H9 (cell line): ENCODE results near the gene CEP131. TPM values are rescaled to one million over a fixed set of nuclear protein-coding genes. Genes with fewer than 3 reads are reported as not detected.

ENCODE experiments used
- DNase-seq: peaks from one replicate; pipeline ENCODE4 v3.0.0-alpha.2; 2017
- H2AFZ ChIP-seq: one replicate; pipeline ENCODE4 v1.6.1; 2013; ENCODE audit warnings: mild to moderate bottlenecking, low read length, control low read depth, moderate library complexity
- H2AK5ac ChIP-seq: 2 replicates; pipeline ENCODE4 v1.6.1; 2013; ENCODE audit warnings: low read length, control low read depth, mixed read lengths; ENCODE audit not compliant: insufficient read length
- H2BK120ac ChIP-seq: one replicate; pipeline ENCODE4 v1.6.1; 2013; ENCODE audit warnings: low read depth, mild to moderate bottlenecking, low read length, control low read depth, inconsistent platforms; ENCODE audit not compliant: poor library complexity, severe bottlenecking
- H2BK12ac ChIP-seq: 2 replicates; pipeline ENCODE4 v1.6.1; 2013; ENCODE audit warnings: low read length, control low read depth, mixed read lengths, low read depth; ENCODE audit not compliant: insufficient read length
- H2BK15ac ChIP-seq: 2 replicates; pipeline ENCODE4 v1.6.1; 2013; ENCODE audit warnings: low read depth, low read length, control low read depth
- H2BK20ac ChIP-seq: one replicate; pipeline ENCODE4 v1.6.1; 2013; ENCODE audit warnings: low read depth, mild to moderate bottlenecking, low read length, control low read depth, inconsistent platforms; ENCODE audit not compliant: poor library complexity, severe bottlenecking
- H2BK5ac ChIP-seq: 2 replicates; pipeline ENCODE4 v1.6.1; 2013; ENCODE audit warnings: low read length, control low read depth, mixed read lengths; ENCODE audit not compliant: insufficient read length
- H3K14ac ChIP-seq: 2 replicates; pipeline ENCODE4 v1.6.1; 2013; ENCODE audit warnings: low read length, control low read depth; ENCODE audit not compliant: insufficient read depth
- H3K18ac ChIP-seq: 2 replicates; pipeline ENCODE4 v1.6.1; 2013; ENCODE audit warnings: low read depth, mild to moderate bottlenecking, mixed read lengths, low read length, control low read depth; ENCODE audit not compliant: insufficient read length
- H3K23ac ChIP-seq: 2 replicates; pipeline ENCODE4 v1.6.1; 2013; ENCODE audit warnings: low read length, control low read depth, mixed read lengths, low read depth; ENCODE audit not compliant: insufficient read length
- H3K23me2 ChIP-seq: 2 replicates; pipeline ENCODE4 v1.6.1; 2013; ENCODE audit warnings: low read depth, mild to moderate bottlenecking, mixed read lengths, low read length, control low read depth; ENCODE audit not compliant: insufficient read length, poor library complexity, severe bottlenecking
- H3K27ac ChIP-seq: 2 replicates; pipeline ENCODE4 v1.5.1; 2013; ENCODE audit warnings: low read length, control low read depth, mixed read lengths, low read depth; ENCODE audit not compliant: insufficient read length
- H3K27me3 ChIP-seq: 2 replicates; pipeline ENCODE4 v1.6.1; 2013; ENCODE audit warnings: low read length, control low read depth, inconsistent platforms; ENCODE audit not compliant: insufficient read depth
- H3K4ac ChIP-seq: 2 replicates; pipeline ENCODE4 v1.6.1; 2013; ENCODE audit warnings: low read depth, mild to moderate bottlenecking, control low read depth, inconsistent platforms, low read length, moderate library complexity
- H3K4me1 ChIP-seq: 2 replicates; pipeline ENCODE4 v1.6.1; 2013; ENCODE audit warnings: low read length, control low read depth, inconsistent platforms; ENCODE audit not compliant: insufficient read depth
- H3K4me2 ChIP-seq: 2 replicates; pipeline ENCODE4 v1.6.1; 2013; ENCODE audit warnings: low read length, control low read depth, mixed read lengths; ENCODE audit not compliant: insufficient read length, insufficient read depth
- H3K56ac ChIP-seq: 2 replicates; pipeline ENCODE4 v1.6.1; 2013; ENCODE audit warnings: low read depth, mild to moderate bottlenecking, mixed read lengths, low read length, control low read depth; ENCODE audit not compliant: insufficient read length
- H3K79me1 ChIP-seq: 2 replicates; pipeline ENCODE4 v1.6.1; 2013; ENCODE audit warnings: low read depth, mild to moderate bottlenecking, moderate library complexity, low read length, control low read depth, inconsistent platforms; ENCODE audit not compliant: insufficient read depth, poor library complexity, severe bottlenecking
- H3K79me2 ChIP-seq: 2 replicates; pipeline ENCODE4 v1.6.1; 2013; ENCODE audit warnings: low read length, control low read depth, inconsistent platforms; ENCODE audit not compliant: insufficient read depth
- H3K9ac ChIP-seq: 2 replicates; pipeline ENCODE4 v1.6.1; 2013; ENCODE audit warnings: low read length, control low read depth, mixed read lengths; ENCODE audit not compliant: insufficient read length; ENCODE audit errors: extremely low read depth
- H3K9me3 ChIP-seq: one replicate; pipeline ENCODE4 v1.6.1; 2013; ENCODE audit warnings: low read depth, low read length, inconsistent platforms; ENCODE audit not compliant: control insufficient read depth
- H3T11ph ChIP-seq: one replicate; pipeline ENCODE4 v1.6.1; 2013; ENCODE audit warnings: mild to moderate bottlenecking, low read length, control low read depth, inconsistent platforms
- H4K20me1 ChIP-seq: one replicate; pipeline ENCODE4 v1.6.1; 2013; ENCODE audit not compliant: control insufficient read depth, insufficient read length, insufficient read depth
- H4K5ac ChIP-seq: 2 replicates; pipeline ENCODE4 v1.6.1; 2013; ENCODE audit warnings: low read depth, mild to moderate bottlenecking, mixed read lengths, low read length, control low read depth; ENCODE audit not compliant: insufficient read length
- H4K8ac ChIP-seq: replicated peaks from 2 replicates; pipeline ENCODE4 v1.6.1; 2013; ENCODE audit warnings: low read length, control low read depth, mixed read lengths, low read depth; ENCODE audit not compliant: insufficient read length
- H4K91ac ChIP-seq: 2 replicates; pipeline ENCODE4 v1.6.1; 2013; ENCODE audit warnings: low read depth, mild to moderate bottlenecking, moderate library complexity, mixed read lengths, low read length, control low read depth; ENCODE audit not compliant: insufficient read length
- H3K27ac Mint-ChIP-seq, 3 experiments: 2 replicates in 2 of 3; 3 replicates in 1 of 3; pipeline ENCODE4 v1.8.0; 2020 to 2021; ENCODE audit warnings: mixed read lengths in 3 of 3, mild to moderate bottlenecking in 1 of 3, moderate library complexity in 1 of 3
- H3K27me3 Mint-ChIP-seq: 2 replicates; pipeline ENCODE4 v1.8.0; 2021; ENCODE audit warnings: low read depth, mild to moderate bottlenecking, moderate library complexity, mixed read lengths
- H3K36me3 Mint-ChIP-seq, 3 experiments: 2 replicates in 2 of 3; 3 replicates in 1 of 3; pipeline ENCODE4 v1.8.0; 2020 to 2021; ENCODE audit warnings: low read depth in 3 of 3, mixed read lengths in 3 of 3; ENCODE audit not compliant: insufficient read depth in 1 of 3
- H3K4me1 Mint-ChIP-seq, 2 experiments: 2 replicates each; pipeline ENCODE4 v1.8.0; 2020; ENCODE audit warnings: mixed read lengths in 2 of 2
- H3K4me3 Mint-ChIP-seq, 2 experiments: 2 replicates in 1 of 2; 3 replicates in 1 of 2; pipeline ENCODE4 v1.8.0; 2020 to 2021; ENCODE audit warnings: mild to moderate bottlenecking in 2 of 2, mixed read lengths in 2 of 2, moderate library complexity in 1 of 2
- H3K9me3 Mint-ChIP-seq, 2 experiments: 2 replicates in 1 of 2; 3 replicates in 1 of 2; pipeline ENCODE4 v1.8.0; 2020; ENCODE audit warnings: mild to moderate bottlenecking in 2 of 2, mixed read lengths in 2 of 2, moderate library complexity in 1 of 2
- WGBS: extraction: QIAGEN DNeasy Blood & Tissue Kit; methylation state at CpG from one replicate; pipeline ENCODE4 v1.1.7; 2013; ENCODE audit warnings: missing lambda C conversion rate, low lambda C conversion rate, mixed read lengths; ENCODE audit not compliant: insufficient read length; ENCODE audit errors: extremely low coverage; 5-methylcytosine and 5-hydroxymethylcytosine counted together
- total RNA-seq: library from RNA; stranded (reverse); gene quantifications from 2 replicates; pipeline ENCODE4 v1.2.1, GENCODE V29; 2021
- TF ChIP-seq, protein P1 (sequence below): fragments of 200-600 bp; sonication (generic); conservative IDR thresholded peaks from 3 replicates; pipeline ENCODE4 v1.8.0; 2021; ENCODE audit warnings: antibody characterized with exemption, mild to moderate bottlenecking

CEP131 gene
- total RNA-seq, 1 experiment from 2014 or later = 16.3 TPM

DNA sequence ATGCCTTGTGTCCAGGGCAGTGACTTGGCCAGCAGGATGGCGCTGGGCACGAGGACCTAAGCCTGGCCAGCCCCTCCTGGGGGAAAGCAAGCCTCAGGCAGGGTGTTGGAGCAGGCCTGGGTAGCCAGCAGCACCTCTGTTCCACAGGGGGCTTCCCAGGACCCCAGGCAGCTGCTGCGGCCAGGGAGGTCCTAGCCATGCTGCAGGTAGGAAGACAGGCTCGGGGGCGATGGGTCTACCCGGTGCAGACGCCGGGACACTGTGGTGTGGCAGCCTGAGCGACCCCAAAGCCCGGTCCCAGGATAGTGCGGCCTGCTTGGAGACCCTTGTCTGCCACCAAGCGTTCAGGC is 34.3 kb downstream of the CEP131 start:
- no peak overlapping the region for H3K27ac ChIP-seq
- H3K4me1 ChIP-seq = no peaks in the 10 kb centered on the region
- TF ChIP-seq, protein P1, sequence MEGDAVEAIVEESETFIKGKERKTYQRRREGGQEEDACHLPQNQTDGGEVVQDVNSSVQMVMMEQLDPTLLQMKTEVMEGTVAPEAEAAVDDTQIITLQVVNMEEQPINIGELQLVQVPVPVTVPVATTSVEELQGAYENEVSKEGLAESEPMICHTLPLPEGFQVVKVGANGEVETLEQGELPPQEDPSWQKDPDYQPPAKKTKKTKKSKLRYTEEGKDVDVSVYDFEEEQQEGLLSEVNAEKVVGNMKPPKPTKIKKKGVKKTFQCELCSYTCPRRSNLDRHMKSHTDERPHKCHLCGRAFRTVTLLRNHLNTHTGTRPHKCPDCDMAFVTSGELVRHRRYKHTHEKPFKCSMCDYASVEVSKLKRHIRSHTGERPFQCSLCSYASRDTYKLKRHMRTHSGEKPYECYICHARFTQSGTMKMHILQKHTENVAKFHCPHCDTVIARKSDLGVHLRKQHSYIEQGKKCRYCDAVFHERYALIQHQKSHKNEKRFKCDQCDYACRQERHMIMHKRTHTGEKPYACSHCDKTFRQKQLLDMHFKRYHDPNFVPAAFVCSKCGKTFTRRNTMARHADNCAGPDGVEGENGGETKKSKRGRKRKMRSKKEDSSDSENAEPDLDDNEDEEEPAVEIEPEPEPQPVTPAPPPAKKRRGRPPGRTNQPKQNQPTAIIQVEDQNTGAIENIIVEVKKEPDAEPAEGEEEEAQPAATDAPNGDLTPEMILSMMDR = no peak
- no peak overlapping the region for H4K8ac ChIP-seq
- no peak overlapping the region for H3K56ac ChIP-seq
- no peak overlapping the region for H2BK12ac ChIP-seq
- H3K27me3 ChIP-seq = no peaks in the 10 kb centered on the region
- H3K18ac ChIP-seq = no peak overlapping the region
- Mint-ChIP-seq H3K27ac (no peak overlapping the region), H3K4me1 (peaks cover 2 to 4% of the 10 kb centered on the region in 2 experiments; a peak in 1 of 4 replicates), H3K9me3 (no peaks in the 10 kb centered on the region), H3K4me3 (no peak overlapping the region), H3K36me3 (peaks cover 0 to 6% (median 4%) of the 10 kb centered on the region in 3 experiments; a peak in 4 of 7 replicates), H3K27me3 (no peaks in the 10 kb centered on the region)
- no peak overlapping the region for H2BK15ac ChIP-seq
- H3K23ac ChIP-seq = no peak overlapping the region
- no peaks in the 10 kb centered on the region for H3K79me2 ChIP-seq
- no peak overlapping the region for H3K9ac ChIP-seq
- no peak overlapping the region for H2BK20ac ChIP-seq
- no peak for DNase-seq
- H3K4ac ChIP-seq = no peak overlapping the region
- H4K20me1 ChIP-seq = no peaks in the 10 kb centered on the region
- H3T11ph ChIP-seq = no peak overlapping the region
- H3K9me3 ChIP-seq = no peaks in the 10 kb centered on the region
- no peak overlapping the region for H2AFZ ChIP-seq
- no peak overlapping the region for H2BK5ac ChIP-seq
- no peak overlapping the region for H2AK5ac ChIP-seq
- H3K4me2 ChIP-seq = no peak overlapping the region
- H4K5ac ChIP-seq = no peak overlapping the region
- H4K91ac ChIP-seq = no peak overlapping the region
- no peak overlapping the region for H2BK120ac ChIP-seq
- H3K79me1 ChIP-seq = no peaks in the 10 kb centered on the region
- no peaks in the 10 kb centered on the region for H3K23me2 ChIP-seq
- H3K14ac ChIP-seq = no peak overlapping the region
- WGBS = no CpG with 5 or more reads among the region's 12 CpGs
